AG08395 (cell line): ENCODE data around the gene LRRC8E.
"Not testable (repeated sequence)": the region's sequence is repeated elsewhere in the genome, so short reads cannot be mapped to it uniquely, and the experiment has no call there.

Source experiments
- DNase-seq: peaks from one replicate; pipeline ENCODE4 v3.0.0; 2012; ENCODE audit warnings: mixed read lengths, low spot score

The LRRC8E gene

GRCh38 chr19:7920519-7921301 is 32.4 kb downstream of the LRRC8E start:
- peak; percentile 98 for DNase-seq

GRCh38 chr19:7921302-7921966 is 33.1 kb downstream of the LRRC8E start:
- no peak for DNase-seq

- DNase-seq: no peak
Measured at GRCh38 chr19:7921967-7922835, 33.9 kb downstream of the LRRC8E start.

- DNase-seq: no peak
Measured at GRCh38 chr19:7922836-7923195, 34.5 kb downstream of the LRRC8E start.

- DNase-seq: no peak
Measured at GRCh38 chr19:7923295-7924191, 35.2 kb downstream of the LRRC8E start.

- DNase-seq: no peak
Measured at GRCh38 chr19:7924241-7924640, 35.9 kb downstream of the LRRC8E start.

GRCh38 chr19:7924651-7925170 is 36.4 kb downstream of the LRRC8E start:
- DNase-seq: no peak

GRCh38 chr19:7925171-7925851 is 37.0 kb downstream of the LRRC8E start:
- DNase-seq: peak; percentile 82

GRCh38 chr19:7926021-7926726 is 37.9 kb downstream of the LRRC8E start, which contains the start of gene CTXN1:
TSS of gene CTXN1 (minus strand) at chr19:7926135. CDS start at chr19:7925538, 597 bp downstream.
- DNase-seq: peak; percentile 77

GRCh38 chr19:7926727-7927604 is 38.7 kb downstream of the LRRC8E start:
- DNase-seq: no peak

GRCh38 chr19:7927605-7928333 is 39.5 kb downstream of the LRRC8E start:
- DNase-seq: no peak

GRCh38 chr19:7928334-7928706 is 40.0 kb downstream of the LRRC8E start:
- no peak for DNase-seq

GRCh38 chr19:7928741-7929701 is 40.7 kb downstream of the LRRC8E start:
- peak; percentile 72 for DNase-seq

GRCh38 chr19:7930030-7930429 is 41.7 kb downstream of the LRRC8E start:
- not testable (repeated sequence) for DNase-seq

GRCh38 chr19:7930765-7931164 is 42.5 kb downstream of the LRRC8E start:
- DNase-seq: no peak

- DNase-seq: no peak
Measured at GRCh38 chr19:7931221-7932061, 43.1 kb downstream of the LRRC8E start.
